ENCODE data around the gene UGT2B7.
"Not testable (repeated sequence)": the region's sequence is repeated elsewhere in the genome, so short reads cannot be mapped to it uniquely, and the experiment has no call there.

UGT2B7 gene

GRCh38 chr4:69096111-69096656 lies at the start of gene UGT2B7:
Gene UGT2B7, plus strand, starts transcription at chr4:69096474. Its CDS starts 47 bp downstream, at chr4:69096521.
- no peak for DNase-seq (ENCODE audit: low read depth)

GRCh38 chr4:69049860-69050259 lies 46.4 kb upstream of the UGT2B7 start:
- DNase-seq (ENCODE audit: low read depth) = no peak

GRCh38 chr4:69050853-69051575 lies 45.3 kb upstream of the UGT2B7 start:
- not testable (repeated sequence) for DNase-seq (ENCODE audit: low read depth)

GRCh38 chr4:69051576-69051943 lies 44.7 kb upstream of the UGT2B7 start:
- no peak for DNase-seq (ENCODE audit: low read depth)

- not testable (repeated sequence) for DNase-seq (ENCODE audit: low read depth)
Observed at GRCh38 chr4:69053309-69053885, 42.9 kb upstream of the UGT2B7 start.

- not testable (repeated sequence) for DNase-seq (ENCODE audit: low read depth)
Observed at GRCh38 chr4:69054033-69054432, 42.2 kb upstream of the UGT2B7 start.

- no peak for DNase-seq (ENCODE audit: low read depth)
Observed at GRCh38 chr4:69054578-69055200, 41.6 kb upstream of the UGT2B7 start.

- no peak for DNase-seq (ENCODE audit: low read depth)
Observed at GRCh38 chr4:69056150-69056549, 40.1 kb upstream of the UGT2B7 start.

- no peak for DNase-seq (ENCODE audit: low read depth)
Observed at GRCh38 chr4:69056921-69057550, 39.2 kb upstream of the UGT2B7 start.

GRCh38 chr4:69057620-69058409 lies 38.5 kb upstream of the UGT2B7 start:
- DNase-seq (ENCODE audit: low read depth) = no peak

- no peak for DNase-seq (ENCODE audit: low read depth)
Observed at GRCh38 chr4:69058410-69059059, 37.7 kb upstream of the UGT2B7 start.

- DNase-seq (ENCODE audit: low read depth) = no peak
Observed at GRCh38 chr4:69060651-69061308, 35.5 kb upstream of the UGT2B7 start.

GRCh38 chr4:69064391-69064790 lies 31.9 kb upstream of the UGT2B7 start:
- no peak for DNase-seq (ENCODE audit: low read depth)

GRCh38 chr4:69066945-69067344 lies 29.3 kb upstream of the UGT2B7 start:
- no peak for DNase-seq (ENCODE audit: low read depth)

- no peak for DNase-seq (ENCODE audit: low read depth)
Observed at GRCh38 chr4:69069085-69069484, 27.2 kb upstream of the UGT2B7 start.

GRCh38 chr4:69070590-69070989 lies 25.7 kb upstream of the UGT2B7 start:
- DNase-seq (ENCODE audit: low read depth) = no peak

GRCh38 chr4:69071286-69071685 lies 25.0 kb upstream of the UGT2B7 start:
- DNase-seq (ENCODE audit: low read depth) = no peak

- DNase-seq (ENCODE audit: low read depth) = no peak
Observed at GRCh38 chr4:69073375-69073774, 22.9 kb upstream of the UGT2B7 start.

- DNase-seq (ENCODE audit: low read depth) = no peak
Observed at GRCh38 chr4:69075061-69075792, 21.0 kb upstream of the UGT2B7 start.

- no peak for DNase-seq (ENCODE audit: low read depth)
Observed at GRCh38 chr4:69078852-69079251, 17.4 kb upstream of the UGT2B7 start.
